ENCODE measurements around the gene LRPAP1. TPM values are rescaled to one million over a fixed set of nuclear protein-coding genes. Genes with fewer than 3 reads are reported as not detected.
"Not testable (repeated sequence)": the region's sequence is repeated elsewhere in the genome, so short reads cannot be mapped to it uniquely, and the experiment has no call there.

Gene LRPAP1
- total RNA-seq, 1 donor from 2014 or later, result 98.7 TPM

GRCh38 chr4:3460926-3461325 is 71.3 kb downstream of the LRPAP1 start:
- Histone ChIP-seq H3K27me3 (no peaks in the 10 kb centered on the region), H3K4me3 (no peak overlapping the region), H3K4me1 (peaks cover 22% of the 10 kb centered on the region), H3K9me3 (no peaks in the 10 kb centered on the region), H3K27ac (no peak overlapping the region), H3K36me3 (no peaks in the 10 kb centered on the region)
- no peak for DNase-seq (ENCODE audit: extremely low spot score in 2 of 2)
- intact Hi-C loops (cut with DNase I), result no loop called here
- no peak for TF ChIP-seq POLR2A (IDR thresholded peaks at IDR 0.05)
- TF ChIP-seq CTCF (IDR thresholded peaks at IDR 0.05), result no peak
- no peak for TF ChIP-seq POLR2AphosphoS5 (IDR thresholded peaks at IDR 0.05; ENCODE audit: insufficient read depth in 1 of 2, low read depth in 1 of 2)

GRCh38 chr4:3459156-3459555 is 73.1 kb downstream of the LRPAP1 start:
- H3K36me3 ChIP-seq; H3K9me3 ChIP-seq; H3K4me3 ChIP-seq; H3K27ac ChIP-seq; DNase-seq (ENCODE audit: extremely low spot score in 2 of 2); intact Hi-C loops (cut with DNase I); H3K27me3 ChIP-seq: not testable (repeated sequence)
- peaks cover 22% of the 10 kb centered on the region for H3K4me1 ChIP-seq

- TF ChIP-seq POLR2AphosphoS5 (IDR thresholded peaks at IDR 0.05; ENCODE audit: insufficient read depth in 1 of 2, low read depth in 1 of 2), result no peak
- TF ChIP-seq POLR2A (IDR thresholded peaks at IDR 0.05), result no peak
- TF ChIP-seq CTCF (IDR thresholded peaks at IDR 0.05), result no peak
- no peaks in the 10 kb centered on the region for H3K9me3 ChIP-seq
- H3K4me1 ChIP-seq, result peaks cover 14% of the 10 kb centered on the region
- intact Hi-C loops (cut with DNase I), result no loop called here
- no peaks in the 10 kb centered on the region for H3K36me3 ChIP-seq
- no peak overlapping the region for H3K27ac ChIP-seq
- no peaks in the 10 kb centered on the region for H3K27me3 ChIP-seq
- no peak for DNase-seq (ENCODE audit: extremely low spot score in 2 of 2)
- H3K4me3 ChIP-seq, result no peak overlapping the region
These were observed 73.9 kb downstream of the LRPAP1 start for GRCh38 chr4:3458371-3458770.

GRCh38 chr4:3455596-3455995 is 76.6 kb downstream of the LRPAP1 start:
- H3K9me3 ChIP-seq; intact Hi-C loops (cut with DNase I); DNase-seq (ENCODE audit: extremely low spot score in 2 of 2); H3K27ac ChIP-seq; H3K4me3 ChIP-seq; H3K27me3 ChIP-seq; H3K36me3 ChIP-seq: not testable (repeated sequence)
- peaks cover 16% of the 10 kb centered on the region for H3K4me1 ChIP-seq

Other genes with a start within 250 kb of the LRPAP1 start
- 64.8 TPM for gene RGS12, start 239.4 kb downstream of the LRPAP1 start, total RNA-seq
- gene HGFAC, start 90.5 kb downstream of the LRPAP1 start, total RNA-seq, result not detected
- gene DOK7, start 69.1 kb downstream of the LRPAP1 start, total RNA-seq, result 4.7 TPM
- gene ADRA2C, start 234.0 kb upstream of the LRPAP1 start, total RNA-seq, result 17.2 TPM

All from vagina (tissue), 2 donors.